Panc1 (cell line): Measurements from ENCODE around the gene FAM43A. TPM values are rescaled to one million over a fixed set of nuclear protein-coding genes. Genes with fewer than 3 reads are reported as not detected.

Experiments used
- ATAC-seq: fragments of 200-7000 bp; cut with Tn5 transposase; 2 replicates; pipeline ENCODE4 v1.9.1; 2020; ENCODE audit warnings: mild to moderate bottlenecking, moderate library complexity
- BruUV-seq: library from RNA; stranded (reverse); fragments of 400-500 nt; replicated peaks from 2 replicates; lab custom pipeline; 2021; lab: Mats Ljungman, UMichigan
- CTCF ChIA-PET: fragments of 300-600 bp; sonication (Branson Sonifier 250); formaldehyde crosslinking; loops from one replicate; lab custom pipeline; 2022; ENCODE audit warnings: antibody characterized with exemption; lab: Charles Lee
- POLR2A ChIA-PET: fragments of 300-600 bp; sonication (Branson Sonifier 250); formaldehyde crosslinking; loops from one replicate; lab custom pipeline; 2022; ENCODE audit warnings: antibody characterized with exemption; lab: Charles Lee
- DNase-seq: peaks from one replicate; pipeline ENCODE4 v3.0.0-alpha.2; 2010; ENCODE audit warnings: low read depth, low spot score
- H3K27ac ChIP-seq: 2 replicates; pipeline ENCODE4 v1.5.1; 2011; ENCODE audit warnings: mild to moderate bottlenecking, low read length, inconsistent platforms
- H3K27me3 ChIP-seq: fragments of 200-500 bp; sonication (Bioruptor generic); 2 replicates; pipeline ENCODE4 v1.6.0; 2014; ENCODE audit warnings: low read length, inconsistent platforms; ENCODE audit not compliant: control insufficient read depth, insufficient read depth
- H3K36me3 ChIP-seq: fragments of 200-500 bp; sonication (Bioruptor generic); 2 replicates; pipeline ENCODE4 v1.5.1; 2014; ENCODE audit warnings: inconsistent platforms, mild to moderate bottlenecking, low read length, moderate library complexity; ENCODE audit not compliant: control insufficient read depth, insufficient read depth
- H3K4me1 ChIP-seq: 2 replicates; pipeline ENCODE4 v1.5.1; 2011; ENCODE audit warnings: inconsistent platforms, mild to moderate bottlenecking, low read length, moderate library complexity; ENCODE audit not compliant: control insufficient read depth, insufficient read depth
- H3K4me3 ChIP-seq, 2 experiments: 2 replicates each; pipeline ENCODE4 v1.5.1; 2011 to 2012; ENCODE audit warnings: low read depth in 2 of 2, low read length in 2 of 2, mild to moderate bottlenecking in 2 of 2, inconsistent platforms in 1 of 2, moderate library complexity in 1 of 2
- H3K9me3 ChIP-seq: fragments of 200-500 bp; sonication (Bioruptor generic); 2 replicates; pipeline ENCODE4 v1.5.1; 2014; ENCODE audit warnings: low read depth, mild to moderate bottlenecking, inconsistent platforms, low read length, moderate library complexity; ENCODE audit not compliant: control insufficient read depth, insufficient read depth
- POLR2AphosphoS5 ChIP-seq: IDR thresholded peaks from 2 replicates; pipeline ENCODE4 v1.6.1; 2012; ENCODE audit warnings: mild to moderate bottlenecking, low read depth, low read length, moderate library complexity
- REST ChIP-seq, 2 experiments: IDR thresholded peaks; 2 replicates each; pipeline ENCODE4 v1.6.1; 2011 to 2012; ENCODE audit warnings: low read depth in 2 of 2, control low read depth in 1 of 2, low read length in 1 of 2, mild to moderate bottlenecking in 1 of 2, moderate library complexity in 1 of 2; ENCODE audit not compliant: insufficient read depth in 1 of 2
- SIN3A ChIP-seq: IDR thresholded peaks from 2 replicates; pipeline ENCODE4 v1.6.1; 2012; ENCODE audit warnings: low read depth, mild to moderate bottlenecking, low read length, moderate library complexity, borderline replicate concordance; ENCODE audit not compliant: insufficient read depth
- TCF7L2 ChIP-seq: IDR thresholded peaks from 2 replicates; pipeline ENCODE4 v1.6.1; 2011; ENCODE audit warnings: mild to moderate bottlenecking, low read depth, low read length, inconsistent platforms
- in situ Hi-C: cut with HindIII; loops from 2 replicates; pipeline ENCODE4 v1.10.0; 2016; ENCODE audit warnings: low sequenced_read_pairs, low pct_unique_long_range_greater_than_20kb
- intact Hi-C: fragments of 100-400 bp; cut with micrococcal nuclease; formaldehyde crosslinking; loops from one replicate; pipeline ENCODE4 v1.10.0; 2022; ENCODE audit not compliant: unreplicated experiment
- total RNA-seq: library from RNA; stranded (reverse); gene quantifications from one replicate; pipeline ENCODE4 v1.2.1, GENCODE V29; 2021; ENCODE audit not compliant: unreplicated experiment
- TF ChIP-seq, protein P1 (sequence below): fragments of 450-650 bp; IDR thresholded peaks from 2 replicates; pipeline ENCODE4 v1.5.1; 2017; ENCODE audit warnings: mild to moderate bottlenecking

Gene FAM43A
- total RNA-seq, 1 experiment from 2014 or later = 51.4 TPM

GRCh38 chr3:194714564-194714963, 28.9 kb downstream of the FAM43A start:
- peak; percentile 44; the same call in 1 of the 2 replicates for ATAC-seq
- Histone ChIP-seq H3K27ac (no peak overlapping the region), H3K27me3 (no peaks in the 10 kb centered on the region), H3K36me3 (no peaks in the 10 kb centered on the region), H3K4me1 (0 out of 2 replicates have a peak, but pooled peaks cover 3% of the 10 kb centered on the region), H3K4me3 (no peak overlapping the region), H3K9me3 (no peaks in the 10 kb centered on the region; the same call in 1 of the 2 replicates)
- in situ Hi-C loops (no loop called here), intact Hi-C loops (no loop called here)
- CTCF ChIA-PET = no interaction called here
- no TSS peak for BruUV-seq
- TF ChIP-seq, protein P1, sequence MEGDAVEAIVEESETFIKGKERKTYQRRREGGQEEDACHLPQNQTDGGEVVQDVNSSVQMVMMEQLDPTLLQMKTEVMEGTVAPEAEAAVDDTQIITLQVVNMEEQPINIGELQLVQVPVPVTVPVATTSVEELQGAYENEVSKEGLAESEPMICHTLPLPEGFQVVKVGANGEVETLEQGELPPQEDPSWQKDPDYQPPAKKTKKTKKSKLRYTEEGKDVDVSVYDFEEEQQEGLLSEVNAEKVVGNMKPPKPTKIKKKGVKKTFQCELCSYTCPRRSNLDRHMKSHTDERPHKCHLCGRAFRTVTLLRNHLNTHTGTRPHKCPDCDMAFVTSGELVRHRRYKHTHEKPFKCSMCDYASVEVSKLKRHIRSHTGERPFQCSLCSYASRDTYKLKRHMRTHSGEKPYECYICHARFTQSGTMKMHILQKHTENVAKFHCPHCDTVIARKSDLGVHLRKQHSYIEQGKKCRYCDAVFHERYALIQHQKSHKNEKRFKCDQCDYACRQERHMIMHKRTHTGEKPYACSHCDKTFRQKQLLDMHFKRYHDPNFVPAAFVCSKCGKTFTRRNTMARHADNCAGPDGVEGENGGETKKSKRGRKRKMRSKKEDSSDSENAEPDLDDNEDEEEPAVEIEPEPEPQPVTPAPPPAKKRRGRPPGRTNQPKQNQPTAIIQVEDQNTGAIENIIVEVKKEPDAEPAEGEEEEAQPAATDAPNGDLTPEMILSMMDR = no peak
- no peak for TF ChIP-seq SIN3A
- no peak for DNase-seq
- POLR2A ChIA-PET = no interaction called here

DNA sequence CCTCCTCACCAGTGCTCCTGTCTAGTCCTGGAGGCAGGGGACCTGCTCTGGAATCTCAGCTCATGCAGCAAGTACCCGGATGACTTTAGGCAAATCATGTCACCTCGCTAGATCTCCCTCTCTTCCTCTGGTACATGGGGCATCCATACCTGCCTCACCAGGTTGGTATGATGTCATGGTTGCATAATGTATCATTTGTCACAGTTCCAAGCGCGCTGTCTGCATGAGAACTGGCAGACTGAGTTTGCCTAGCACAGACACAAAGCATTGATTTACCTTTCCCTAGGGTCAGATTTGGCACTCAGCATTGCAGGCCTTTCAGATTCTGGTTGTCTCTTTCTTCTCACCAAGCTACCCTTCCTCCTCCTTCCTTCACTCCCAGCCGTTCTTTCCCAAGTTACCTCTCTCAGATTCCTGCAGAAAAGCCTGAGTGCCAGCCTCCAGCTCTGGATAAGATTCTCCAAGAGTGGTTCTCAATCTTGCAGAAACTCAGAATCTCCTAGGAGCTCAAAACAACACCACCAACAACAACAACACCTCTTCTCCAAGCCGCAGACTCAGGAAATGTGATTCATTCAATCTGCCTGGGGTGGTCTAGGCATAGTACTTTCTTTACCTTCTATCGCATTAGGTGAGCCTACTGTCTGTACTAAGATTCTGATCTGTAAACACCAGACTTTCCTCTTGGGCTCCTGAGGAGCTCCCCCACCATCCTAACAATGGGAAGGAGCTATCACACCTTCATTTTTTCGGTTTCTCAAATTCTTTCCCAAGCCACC, 29.5 kb downstream of the FAM43A start:
- 0 out of 2 replicates have a peak, but pooled peaks cover 3% of the 10 kb centered on the region for H3K4me1 ChIP-seq
- H3K9me3 ChIP-seq = no peaks in the 10 kb centered on the region; the same call in 1 of the 2 replicates
- ChIA-PET POLR2A (no interaction called here), CTCF (no interaction called here)
- BruUV-seq = no TSS peak
- H3K27me3 ChIP-seq = no peaks in the 10 kb centered on the region
- DNase-seq (no peak), ATAC-seq (peak; percentile 32; the same call in 1 of the 2 replicates)
- in situ Hi-C loops = no loop called here
- no peak overlapping the region; the same call in 1 of the 2 replicates for H3K27ac ChIP-seq
- H3K4me3 ChIP-seq = no peak overlapping the region
- intact Hi-C loops = no loop called here
- TF ChIP-seq SIN3A = no peak
- TF ChIP-seq, protein P1 = no peak
- TF ChIP-seq TCF7L2 = no peak
- TF ChIP-seq REST (IDR thresholded peaks at IDR 0.05; ENCODE audit: insufficient read depth in 1 of 2, low read depth in 2 of 2, low read length in 1 of 2) = no peak
- no peak for TF ChIP-seq POLR2AphosphoS5
- no peaks in the 10 kb centered on the region for H3K36me3 ChIP-seq
